ENCODE data around the gene ATP4A.

DNA sequence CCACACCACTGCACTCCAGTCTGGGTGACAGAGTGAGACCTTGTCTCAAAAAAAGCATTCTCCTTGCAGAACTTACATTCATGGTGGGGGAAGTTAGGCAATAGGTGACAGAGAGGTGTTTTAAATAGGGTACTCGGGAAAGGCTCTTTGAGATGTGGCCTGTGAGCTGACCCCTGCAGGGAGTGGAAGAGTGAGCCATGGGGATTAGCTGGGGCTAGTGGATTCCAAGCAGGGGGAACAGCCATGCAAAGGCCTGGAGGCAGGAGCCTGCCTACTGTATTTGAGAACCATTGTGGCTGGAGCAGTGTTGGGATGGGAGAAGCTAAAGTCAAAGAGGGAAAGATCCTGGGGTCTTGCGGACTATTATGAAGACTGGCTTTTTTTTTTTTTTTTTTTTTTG, 46.1 kb downstream of the ATP4A start:
- TF ChIP-seq, protein P1, sequence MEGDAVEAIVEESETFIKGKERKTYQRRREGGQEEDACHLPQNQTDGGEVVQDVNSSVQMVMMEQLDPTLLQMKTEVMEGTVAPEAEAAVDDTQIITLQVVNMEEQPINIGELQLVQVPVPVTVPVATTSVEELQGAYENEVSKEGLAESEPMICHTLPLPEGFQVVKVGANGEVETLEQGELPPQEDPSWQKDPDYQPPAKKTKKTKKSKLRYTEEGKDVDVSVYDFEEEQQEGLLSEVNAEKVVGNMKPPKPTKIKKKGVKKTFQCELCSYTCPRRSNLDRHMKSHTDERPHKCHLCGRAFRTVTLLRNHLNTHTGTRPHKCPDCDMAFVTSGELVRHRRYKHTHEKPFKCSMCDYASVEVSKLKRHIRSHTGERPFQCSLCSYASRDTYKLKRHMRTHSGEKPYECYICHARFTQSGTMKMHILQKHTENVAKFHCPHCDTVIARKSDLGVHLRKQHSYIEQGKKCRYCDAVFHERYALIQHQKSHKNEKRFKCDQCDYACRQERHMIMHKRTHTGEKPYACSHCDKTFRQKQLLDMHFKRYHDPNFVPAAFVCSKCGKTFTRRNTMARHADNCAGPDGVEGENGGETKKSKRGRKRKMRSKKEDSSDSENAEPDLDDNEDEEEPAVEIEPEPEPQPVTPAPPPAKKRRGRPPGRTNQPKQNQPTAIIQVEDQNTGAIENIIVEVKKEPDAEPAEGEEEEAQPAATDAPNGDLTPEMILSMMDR (IDR thresholded peaks at IDR 0.05): no peak
- TF ChIP-seq EZH2 (IDR thresholded peaks at IDR 0.05; ENCODE audit: borderline replicate concordance, insufficient read depth, low read depth, low read length, poor library complexity, severe bottlenecking): no peak

All from B cell (primary cell).